Testis (tissue), 2 donors: ENCODE results near the gene UBAC2.

Experiments used
- CTCF ChIP-seq, 3 experiments: fragments of 450-650 bp in 2 of 3; fragments of 200-600 bp in 1 of 3; sonication (generic) in 1 of 3; IDR thresholded peaks; one replicate each; pipeline ENCODE4 v1.5.1; 2016 to 2019; ENCODE audit warnings: antibody characterized with exemption in 3 of 3, mild to moderate bottlenecking in 2 of 3, moderate library complexity in 1 of 3
- POLR2A ChIP-seq: fragments of 450-650 bp; IDR thresholded peaks from one replicate; pipeline ENCODE4 v1.6.1; 2017; ENCODE audit warnings: antibody characterized with exemption, mild to moderate bottlenecking, moderate library complexity

GRCh38 chr13:99389520-99390304 is 189.1 kb downstream of the UBAC2 start:
- TF ChIP-seq CTCF (IDR thresholded peaks at IDR 0.05) (no peak), POLR2A (no peak)
